Gastrocnemius medialis (tissue), 4 donors: Measurements from ENCODE around the gene MAPK6.

Experiments
- CTCF ChIP-seq, 5 experiments: fragments of 450-650 bp in 3 of 5; fragments of 200-600 bp in 2 of 5; sonication (generic) in 2 of 5; IDR thresholded peaks in 4 of 5; conservative IDR thresholded peaks in 1 of 5; 1 replicate in 4 of 5; 2 replicates in 1 of 5; pipeline ENCODE4 v1.5.1; 2016 to 2019; ENCODE audit warnings: antibody characterized with exemption in 5 of 5, mild to moderate bottlenecking in 3 of 5, moderate library complexity in 3 of 5
- POLR2A ChIP-seq, 2 donors: fragments of 450-650 bp; IDR thresholded peaks; one replicate each; pipeline ENCODE4 v1.6.1; 2017; ENCODE audit warnings: antibody characterized with exemption in 2 of 2, mild to moderate bottlenecking in 2 of 2, moderate library complexity in 2 of 2

GRCh38 chr15:52030010-52030409, 11.0 kb downstream of the MAPK6 start:
- TF ChIP-seq CTCF (IDR thresholded peaks at IDR 0.05 in 4 of 5, conservative IDR thresholded peaks at IDR 0.05 in 1 of 5) (no peak), POLR2A (IDR thresholded peaks at IDR 0.05) (no peak)
